HPDE6-E6E7 (cell line): Measurements from ENCODE around the gene FADS1.

Experiments
- DNase-seq: peaks from one replicate; pipeline ENCODE4 v3.0.0; 2011; ENCODE audit warnings: missing footprints; ENCODE audit errors: extremely low spot score

FADS1 gene

GRCh38 chr11:61846362-61847020 lies 29.7 kb upstream of the FADS1 start:
- no peak for DNase-seq

- DNase-seq, result no peak
These were observed 28.2 kb upstream of the FADS1 start for GRCh38 chr11:61844909-61845565.

GRCh38 chr11:61842528-61842820 lies 25.7 kb upstream of the FADS1 start:
- DNase-seq, result no peak

- no peak for DNase-seq
These were observed 25.1 kb upstream of the FADS1 start for GRCh38 chr11:61841636-61842527.

- no peak for DNase-seq
These were observed 23.6 kb upstream of the FADS1 start for GRCh38 chr11:61840371-61840770.

- DNase-seq, result no peak
These were observed 22.9 kb upstream of the FADS1 start for GRCh38 chr11:61839742-61840141.

- DNase-seq, result no peak
These were observed 22.1 kb upstream of the FADS1 start for GRCh38 chr11:61838921-61839320.

GRCh38 chr11:61838501-61838900 lies 21.7 kb upstream of the FADS1 start:
- DNase-seq, result no peak

- no peak for DNase-seq
These were observed 20.7 kb upstream of the FADS1 start for GRCh38 chr11:61837411-61838005.

GRCh38 chr11:61836193-61836592 lies 19.4 kb upstream of the FADS1 start:
- no peak for DNase-seq

- DNase-seq, result no peak
These were observed 17.7 kb upstream of the FADS1 start for GRCh38 chr11:61834278-61835048.

GRCh38 chr11:61833926-61834277 lies 17.1 kb upstream of the FADS1 start:
- no peak for DNase-seq

GRCh38 chr11:61833471-61833870 lies 16.7 kb upstream of the FADS1 start:
- no peak for DNase-seq

GRCh38 chr11:61832754-61833153 lies 16.0 kb upstream of the FADS1 start:
- DNase-seq, result no peak

GRCh38 chr11:61832207-61832606 lies 15.4 kb upstream of the FADS1 start:
- DNase-seq, result no peak

GRCh38 chr11:61830237-61831105 lies 13.7 kb upstream of the FADS1 start:
- no peak for DNase-seq

- no peak for DNase-seq
These were observed 13.0 kb upstream of the FADS1 start for GRCh38 chr11:61829806-61830205.

- DNase-seq, result peak; percentile 47
These were observed 12.0 kb upstream of the FADS1 start for GRCh38 chr11:61828629-61829407.

GRCh38 chr11:61828379-61828628 lies 11.5 kb upstream of the FADS1 start:
- no peak for DNase-seq
